Fibroblast of villous mesenchyme (primary cell): ENCODE results near the gene CCDC116. TPM values are rescaled to one million over a fixed set of nuclear protein-coding genes. Genes with fewer than 3 reads are reported as not detected.
"Not testable (repeated sequence)": the region's sequence is repeated elsewhere in the genome, so short reads cannot be mapped to it uniquely, and the experiment has no call there.

Source experiments
- DNase-seq: peaks from one replicate; pipeline ENCODE4 v3.0.0-alpha.2; 2010; ENCODE audit warnings: low read depth
- H3K4me3 ChIP-seq: 2 replicates; pipeline ENCODE4 v1.5.1; 2011; ENCODE audit warnings: low read depth, mild to moderate bottlenecking, low read length
- CTCF ChIP-seq: IDR thresholded peaks from 2 replicates; pipeline ENCODE4 v1.5.1; 2012; ENCODE audit warnings: low read depth, mild to moderate bottlenecking, low read length; ENCODE audit not compliant: insufficient read depth
- total RNA-seq: library from RNA; depleted of rRNA; stranded (reverse); fragments of >200 nt; gene quantifications from 2 replicates; pipeline ENCODE4 v1.2.3, GENCODE V29; 2012

CCDC116 gene
- total RNA-seq, 1 donor: 0.43 TPM

GRCh38 chr22:21641789-21642583 is 9.4 kb downstream of the CCDC116 start, which contains the start of gene SDF2L1:
Gene SDF2L1 (plus strand): TSS chr22:21642302. CDS start chr22:21642337, 35 bp downstream.
- H3K4me3 ChIP-seq: peak within 1 kb of the TSS; percentile 86
- DNase-seq: peak; percentile 99
- TF ChIP-seq CTCF: no peak

GRCh38 chr22:21642584-21643448 is 10.3 kb downstream of the CCDC116 start:
- peak; percentile 60 for DNase-seq
- TF ChIP-seq CTCF: peak; percentile 63
- H3K4me3 ChIP-seq: peak overlapping the region; percentile 86

- no peak for TF ChIP-seq CTCF
- no peak for DNase-seq
- peak overlapping the region; percentile 86 for H3K4me3 ChIP-seq
Observed at GRCh38 chr22:21643533-21644357, 11.2 kb downstream of the CCDC116 start.

- not testable (repeated sequence) for H3K4me3 ChIP-seq, DNase-seq
Observed at GRCh38 chr22:21645513-21645912, 13.0 kb downstream of the CCDC116 start.

- peak; percentile 95 for TF ChIP-seq CTCF
- peak; percentile 81 for DNase-seq
- H3K4me3 ChIP-seq: no peak overlapping the region
Observed at GRCh38 chr22:21646608-21647590, 14.3 kb downstream of the CCDC116 start.

- TF ChIP-seq CTCF: no peak
Observed at GRCh38 chr22:21650280-21650679, 17.7 kb downstream of the CCDC116 start.

More at GRCh38 chr22:21650280-21650679, 17.7 kb downstream of the CCDC116 start:
- no peak overlapping the region for H3K4me3 ChIP-seq
- DNase-seq: no peak
